ENCODE data around the gene ABCD3. TPM values are rescaled to one million over a fixed set of nuclear protein-coding genes. Genes with fewer than 3 reads are reported as not detected.

Gene ABCD3
- total RNA-seq, 2 experiments from 2014 or later = 46.1 to 67.1 TPM

Other genes starting within 250 kb of the ABCD3 start
- gene ARHGAP29, start 180.8 kb upstream of the ABCD3 start, total RNA-seq = under 1 TPM; 0.21 to 0.23 TPM
- under 1 TPM in 1 of 2 experiments, not detected in 1; 0.07 TPM for gene F3, start 123.4 kb downstream of the ABCD3 start, total RNA-seq